Measurements from ENCODE around the gene PXN. TPM values are rescaled to one million over a fixed set of nuclear protein-coding genes. Genes with fewer than 3 reads are reported as not detected.

The PXN gene
- total RNA-seq, 2 donors from 2014 or later, result 29.3 to 35.9 TPM

GRCh38 chr12:120228041-120228290 lies 37.6 kb downstream of the PXN start:
- Histone ChIP-seq H3K4me3 (no peak overlapping the region), H3K27ac (peak overlapping the region; percentile 35 to 88 (median 80)), H3K9me3 (no peaks in the 10 kb centered on the region), H3K36me3 (replicated peaks in 1 of 2; ENCODE audit: insufficient read depth in 1 of 2, low read depth in 2 of 2) (no peaks in the 10 kb centered on the region), H3K4me1 (peaks cover 79% of the 10 kb centered on the region), H3K27me3 (no peaks in the 10 kb centered on the region)
- WGBS, 2 donors, result 14 to 31% methylated on average over 3 of the region's 3 CpGs
- DNase-seq (no peak), ATAC-seq (no peak)
- no peak for TF ChIP-seq POLR2A (IDR thresholded peaks at IDR 0.05)
- no peak for TF ChIP-seq CTCF (IDR thresholded peaks at IDR 0.05)
- intact Hi-C loops (cut with DNase I), result loop anchor here (5.0 kb wide), 1 partner anchor 39 kb away; the partner anchor contains the start of gene PXN

GRCh38 chr12:120227233-120228040 lies 38.1 kb downstream of the PXN start:
- intact Hi-C loops (cut with DNase I), result loop anchor here (5.0 kb wide), 1 partner anchor 40 kb away; the partner anchor contains the start of gene PXN
- WGBS, 2 donors, result 65 to 71% methylated on average over 8 of the region's 8 CpGs
- peaks cover 0 to 4% of the 10 kb centered on the region in 2 donors for H3K36me3 ChIP-seq (replicated peaks in 1 of 2; ENCODE audit: insufficient read depth in 1 of 2, low read depth in 2 of 2)
- no peaks in the 10 kb centered on the region for H3K9me3 ChIP-seq
- no peaks in the 10 kb centered on the region for H3K27me3 ChIP-seq
- H3K27ac ChIP-seq, result peak overlapping the region; percentile 35 to 88 (median 80)
- no peak for TF ChIP-seq POLR2A (IDR thresholded peaks at IDR 0.05)
- no peak for TF ChIP-seq CTCF (IDR thresholded peaks at IDR 0.05)
- DNase-seq (no peak), ATAC-seq (no peak)
- H3K4me3 ChIP-seq, result no peak overlapping the region
- H3K4me1 ChIP-seq, result peaks cover 74% of the 10 kb centered on the region

DNA sequence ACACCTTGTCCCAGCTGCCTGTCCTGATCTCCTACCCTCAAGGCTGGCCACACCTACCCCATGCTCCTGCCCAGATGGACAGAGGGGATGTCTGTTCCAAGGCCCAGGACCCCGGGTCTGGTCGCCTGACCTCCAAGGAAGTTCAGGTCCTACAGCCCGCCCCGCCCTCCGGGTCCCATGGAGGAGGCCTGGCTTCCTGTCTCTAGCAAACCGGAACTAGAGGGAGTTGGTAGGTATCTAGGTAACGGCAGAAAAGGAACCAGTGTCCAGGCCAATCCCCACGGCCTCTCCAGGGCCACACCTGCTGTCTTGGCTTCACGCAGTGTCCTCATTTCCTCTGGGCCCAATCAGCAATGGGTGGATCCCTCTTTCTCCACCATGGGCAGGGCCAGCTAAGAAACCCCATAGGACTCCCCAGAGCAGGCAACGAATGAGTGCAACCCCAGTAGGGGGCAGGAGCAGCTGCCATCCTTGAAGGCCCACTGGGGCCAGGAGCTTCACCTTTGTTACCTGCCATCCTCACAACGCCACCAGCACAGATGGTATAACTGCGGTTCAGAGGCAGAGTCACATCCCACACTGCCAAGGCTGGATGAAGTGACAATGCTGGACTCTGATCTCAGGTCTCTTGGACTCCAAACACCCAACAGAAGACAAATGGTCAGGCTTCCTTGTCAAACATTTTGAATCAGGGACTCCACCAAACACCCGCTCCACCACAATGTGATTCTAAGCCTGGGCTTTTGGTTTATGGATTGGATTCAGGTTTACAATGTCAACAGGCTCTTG lies 39.5 kb downstream of the PXN start:
- 61 to 90% methylated on average over 7 to 13 of the region's 13 CpGs for WGBS, 2 donors
- ATAC-seq (no peak), DNase-seq (peak in 3 of 4 donors; percentile 40 to 55 (median 42))
- intact Hi-C loops (cut with DNase I), result loop anchor here (5.0 kb wide), 1 partner anchor 41 kb away; the partner anchor contains the start of gene PXN
- peaks cover 0 to 8% of the 10 kb centered on the region in 2 donors for H3K36me3 ChIP-seq (replicated peaks in 1 of 2; ENCODE audit: insufficient read depth in 1 of 2, low read depth in 2 of 2)
- H3K4me3 ChIP-seq, result no peak overlapping the region
- TF ChIP-seq CTCF (IDR thresholded peaks at IDR 0.05), result no peak
- TF ChIP-seq POLR2A (IDR thresholded peaks at IDR 0.05), result no peak
- H3K27me3 ChIP-seq, result no peaks in the 10 kb centered on the region
- H3K9me3 ChIP-seq, result no peaks in the 10 kb centered on the region
- peaks cover 60% of the 10 kb centered on the region for H3K4me1 ChIP-seq
- H3K27ac ChIP-seq, result peak overlapping the region in 2 of 4 donors; percentile 74 to 81

DNA sequence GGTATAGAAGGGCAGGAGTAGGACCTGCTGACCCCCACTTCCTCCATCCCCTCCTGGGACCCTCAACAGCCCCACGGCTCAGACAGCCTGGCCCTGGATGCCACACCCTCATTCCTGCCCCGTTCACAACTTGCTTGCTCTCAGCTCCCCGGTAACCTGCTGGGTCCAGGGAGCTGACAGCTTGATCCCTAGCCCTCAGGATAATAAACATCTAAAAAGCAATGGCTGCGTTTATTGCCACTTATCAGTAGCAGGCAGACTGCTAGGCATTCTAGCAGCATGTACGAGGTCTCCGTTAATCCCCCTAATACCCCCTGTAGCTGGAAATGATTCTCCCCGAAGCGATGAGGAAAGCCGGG lies 40.4 kb downstream of the PXN start:
- H3K9me3 ChIP-seq, result no peaks in the 10 kb centered on the region
- ATAC-seq (no peak), DNase-seq (no peak)
- no peaks in the 10 kb centered on the region for H3K27me3 ChIP-seq
- H3K27ac ChIP-seq, result peak overlapping the region; percentile 64 to 81 (median 72)
- intact Hi-C loops (cut with DNase I), result loop anchor here (5.0 kb wide), 1 partner anchor 42 kb away; the partner anchor contains the start of gene PXN
- peaks cover 52% of the 10 kb centered on the region for H3K4me1 ChIP-seq
- 54 to 59% methylated on average over 9 of the region's 9 CpGs for WGBS, 2 donors
- TF ChIP-seq CTCF (IDR thresholded peaks at IDR 0.05), result no peak
- TF ChIP-seq POLR2A (IDR thresholded peaks at IDR 0.05), result no peak
- no peak overlapping the region for H3K4me3 ChIP-seq
- H3K36me3 ChIP-seq (replicated peaks in 1 of 2; ENCODE audit: insufficient read depth in 1 of 2, low read depth in 2 of 2), result peaks cover 0 to 12% of the 10 kb centered on the region in 2 donors

Measured in body of pancreas (tissue), 4 donors.